OCI-LY1 (cell line): ENCODE measurements around the gene NFKBIB.

Experiments
- CTCF ChIP-seq: fragments of 200-600 bp; sonication (generic), shearing (Covaris generic); IDR thresholded peaks from 2 replicates; pipeline ENCODE4 v1.5.1; 2017; ENCODE audit warnings: mild to moderate bottlenecking, antibody characterized with exemption, low read length, moderate library complexity, mixed read lengths
- EZH2 ChIP-seq: fragments of 200-600 bp; sonication (generic), shearing (Covaris generic); IDR thresholded peaks from 2 replicates; pipeline ENCODE4 v1.8.0; 2017; ENCODE audit warnings: borderline replicate concordance, mixed run types, mild to moderate bottlenecking, antibody characterized with exemption, low read length, moderate library complexity, mixed read lengths

GRCh38 chr19:38907227-38907626 lies 7.5 kb downstream of the NFKBIB start:
- TF ChIP-seq CTCF (no peak), EZH2 (no peak)
